ENCODE data around the gene CHAMP1.

DNA sequence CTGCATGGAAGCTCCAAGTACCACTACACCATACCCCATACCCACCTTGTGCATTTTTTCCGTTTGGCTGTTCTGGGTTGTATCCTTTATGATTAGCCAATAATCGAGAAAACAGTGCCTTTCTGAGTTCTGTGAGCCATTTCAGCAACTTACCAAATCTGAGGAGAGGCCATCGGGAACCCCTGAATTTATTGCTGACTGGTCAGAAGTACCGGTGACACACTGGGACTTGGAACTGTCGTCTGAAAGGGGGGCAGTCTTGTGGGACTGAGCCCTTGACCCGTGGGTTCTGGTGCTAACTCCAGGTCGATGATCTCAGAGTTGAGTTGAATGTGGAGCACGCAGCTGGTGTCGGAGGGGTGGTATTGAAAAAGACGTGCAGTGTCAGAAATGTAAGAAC, 17.9 kb upstream of the CHAMP1 start:
- TF ChIP-seq TAF1 (IDR thresholded peaks at IDR 0.05; ENCODE audit: borderline replicate concordance, low read depth, low read length) (no peak), POLR2AphosphoS5 (IDR thresholded peaks at IDR 0.05; ENCODE audit: low read depth, low read length) (no peak), POLR2A (IDR thresholded peaks at IDR 0.05; ENCODE audit: low read depth, low read length) (no peak)

Measured in GM12892 (cell line).